ENCODE data around the gene CCNF.
A peak's percentile ranks its signal among the peaks of the same experiment; 100 is the strongest.

CCNF gene

DNA sequence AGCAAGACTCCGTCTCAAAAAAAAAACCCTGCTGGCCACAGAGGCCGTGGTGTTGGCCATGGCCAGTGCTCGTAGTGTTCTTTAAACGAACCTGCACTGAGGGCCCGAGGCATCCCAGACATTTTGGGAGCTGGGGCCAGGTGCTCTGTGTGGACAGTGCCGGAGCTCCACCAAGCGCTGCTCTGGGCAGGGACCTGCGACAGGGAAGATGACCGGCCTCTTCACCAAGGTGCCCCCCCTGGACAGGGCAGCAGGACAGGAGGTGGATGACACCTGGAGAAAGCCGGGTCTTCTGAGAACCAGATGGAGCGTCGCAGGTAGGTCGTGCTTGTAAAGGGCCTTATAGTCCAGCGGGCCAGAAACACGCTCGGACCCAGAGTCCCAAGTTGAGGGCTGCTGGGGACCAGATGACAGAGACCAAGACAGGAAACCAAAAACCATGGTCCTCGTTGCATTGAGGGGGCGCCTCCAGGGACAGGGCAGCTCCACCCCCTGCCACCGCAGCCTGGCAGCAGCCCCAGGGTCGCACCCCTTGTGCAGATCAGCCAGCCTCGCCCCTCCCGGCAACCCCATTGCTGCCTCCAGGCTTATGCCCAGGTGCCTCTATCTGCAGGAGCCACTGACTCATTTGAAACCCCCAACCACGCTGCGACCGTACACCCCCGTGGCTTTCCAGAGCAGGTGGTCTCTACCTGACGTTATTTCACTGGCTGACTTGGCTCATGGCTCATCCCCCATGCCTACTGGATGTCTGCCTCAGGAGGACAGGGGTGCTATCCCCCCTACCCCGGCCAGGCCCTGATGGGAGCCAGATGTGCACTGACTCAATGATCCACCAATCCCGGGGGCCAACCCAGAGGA, 37.6 kb downstream of the CCNF start:
- Histone ChIP-seq H3K27me3 (ENCODE audit: insufficient read depth, low read depth, severe bottlenecking) (no peaks in the 10 kb centered on the region), H3K9me3 (ENCODE audit: severe bottlenecking) (no peaks in the 10 kb centered on the region), H3K4me3 (ENCODE audit: low read depth, low read length) (peak overlapping the region; percentile 83), H3K36me3 (peaks cover 39% of the 10 kb centered on the region), H3K27ac (peak overlapping the region; percentile 100)
- TF ChIP-seq, protein P1, sequence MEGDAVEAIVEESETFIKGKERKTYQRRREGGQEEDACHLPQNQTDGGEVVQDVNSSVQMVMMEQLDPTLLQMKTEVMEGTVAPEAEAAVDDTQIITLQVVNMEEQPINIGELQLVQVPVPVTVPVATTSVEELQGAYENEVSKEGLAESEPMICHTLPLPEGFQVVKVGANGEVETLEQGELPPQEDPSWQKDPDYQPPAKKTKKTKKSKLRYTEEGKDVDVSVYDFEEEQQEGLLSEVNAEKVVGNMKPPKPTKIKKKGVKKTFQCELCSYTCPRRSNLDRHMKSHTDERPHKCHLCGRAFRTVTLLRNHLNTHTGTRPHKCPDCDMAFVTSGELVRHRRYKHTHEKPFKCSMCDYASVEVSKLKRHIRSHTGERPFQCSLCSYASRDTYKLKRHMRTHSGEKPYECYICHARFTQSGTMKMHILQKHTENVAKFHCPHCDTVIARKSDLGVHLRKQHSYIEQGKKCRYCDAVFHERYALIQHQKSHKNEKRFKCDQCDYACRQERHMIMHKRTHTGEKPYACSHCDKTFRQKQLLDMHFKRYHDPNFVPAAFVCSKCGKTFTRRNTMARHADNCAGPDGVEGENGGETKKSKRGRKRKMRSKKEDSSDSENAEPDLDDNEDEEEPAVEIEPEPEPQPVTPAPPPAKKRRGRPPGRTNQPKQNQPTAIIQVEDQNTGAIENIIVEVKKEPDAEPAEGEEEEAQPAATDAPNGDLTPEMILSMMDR (IDR thresholded peaks at IDR 0.05; ENCODE audit: low read depth, low read length) = no peak
- DNase-seq = no peak

DNA sequence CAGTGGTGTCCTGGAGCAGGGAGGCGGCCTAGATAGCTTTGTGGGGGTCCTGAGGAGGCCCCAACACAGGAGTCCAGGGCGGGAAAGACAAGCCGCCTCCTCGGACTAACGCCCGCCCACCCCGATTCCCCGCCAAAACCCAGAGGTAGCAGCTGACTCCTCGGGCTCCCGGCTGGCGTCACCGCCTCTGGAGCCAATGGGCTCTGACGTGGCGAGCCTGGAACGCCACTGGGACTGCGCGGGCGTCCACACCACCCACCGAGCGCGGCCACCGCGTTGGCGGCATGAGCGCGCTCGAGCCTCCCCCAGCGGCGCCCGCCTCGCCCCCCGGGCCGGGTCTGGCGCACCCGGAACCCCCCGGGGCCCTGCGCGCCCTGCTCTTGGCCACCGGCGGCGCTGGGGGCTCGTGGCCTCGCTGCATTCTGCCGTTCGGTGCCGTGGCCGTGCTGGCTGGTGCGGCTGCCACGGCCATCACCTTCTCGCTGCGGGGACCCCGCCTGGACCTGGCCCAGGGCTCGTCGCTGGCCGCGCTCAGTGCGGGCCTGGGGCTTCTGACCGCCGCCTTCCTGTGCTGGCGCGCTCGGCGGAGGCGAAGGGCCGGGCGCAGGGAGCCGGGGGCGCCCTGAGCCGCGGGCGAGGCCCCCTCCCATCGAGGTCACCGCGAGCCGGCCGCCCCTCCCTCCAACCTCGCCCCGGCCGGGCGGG, 38.4 kb downstream of the CCNF start:
- Histone ChIP-seq H3K4me3 (ENCODE audit: low read depth, low read length) (peak overlapping the region; percentile 83), H3K36me3 (peaks cover 31% of the 10 kb centered on the region), H3K9me3 (ENCODE audit: severe bottlenecking) (no peaks in the 10 kb centered on the region), H3K27me3 (ENCODE audit: insufficient read depth, low read depth, severe bottlenecking) (no peaks in the 10 kb centered on the region), H3K27ac (peak overlapping the region; percentile 100)
- peak; percentile 92 for DNase-seq
- TF ChIP-seq, protein P1 (IDR thresholded peaks at IDR 0.05; ENCODE audit: low read depth, low read length) = peak; percentile 8; the same call in 1 of the 2 replicates

DNA sequence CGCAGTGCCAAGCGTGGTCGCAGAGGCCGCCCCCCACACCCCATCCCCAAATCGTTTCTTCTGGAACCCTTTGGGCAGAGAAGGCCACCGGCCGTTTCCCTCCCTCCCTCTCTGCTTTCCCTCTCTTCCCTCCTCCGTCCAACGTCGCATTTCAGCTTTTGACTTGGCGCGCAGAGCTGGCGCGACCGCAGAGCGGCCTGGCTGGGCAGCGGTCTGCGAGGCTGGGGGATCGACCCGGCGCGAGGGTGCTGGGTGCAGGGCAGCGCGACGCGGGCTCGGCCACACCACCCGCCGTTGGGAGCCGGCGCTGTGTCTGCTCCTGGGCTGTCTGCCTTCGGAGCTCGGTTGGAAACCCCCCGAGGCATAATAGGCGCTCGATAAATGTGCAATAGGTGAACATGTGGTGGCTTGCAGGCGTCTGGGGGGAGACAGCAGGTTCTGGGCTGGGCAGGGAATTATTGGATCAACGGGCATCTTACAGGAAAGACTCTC, 39.0 kb downstream of the CCNF start:
- H3K9me3 ChIP-seq (ENCODE audit: severe bottlenecking) = no peaks in the 10 kb centered on the region
- H3K27ac ChIP-seq = peak overlapping the region; percentile 100
- H3K36me3 ChIP-seq = peaks cover 25% of the 10 kb centered on the region
- TF ChIP-seq, protein P1 (IDR thresholded peaks at IDR 0.05; ENCODE audit: low read depth, low read length) = no peak
- DNase-seq = no peak
- no peaks in the 10 kb centered on the region for H3K27me3 ChIP-seq (ENCODE audit: insufficient read depth, low read depth, severe bottlenecking)
- peak overlapping the region; percentile 83 for H3K4me3 ChIP-seq (ENCODE audit: low read depth, low read length)

DNA sequence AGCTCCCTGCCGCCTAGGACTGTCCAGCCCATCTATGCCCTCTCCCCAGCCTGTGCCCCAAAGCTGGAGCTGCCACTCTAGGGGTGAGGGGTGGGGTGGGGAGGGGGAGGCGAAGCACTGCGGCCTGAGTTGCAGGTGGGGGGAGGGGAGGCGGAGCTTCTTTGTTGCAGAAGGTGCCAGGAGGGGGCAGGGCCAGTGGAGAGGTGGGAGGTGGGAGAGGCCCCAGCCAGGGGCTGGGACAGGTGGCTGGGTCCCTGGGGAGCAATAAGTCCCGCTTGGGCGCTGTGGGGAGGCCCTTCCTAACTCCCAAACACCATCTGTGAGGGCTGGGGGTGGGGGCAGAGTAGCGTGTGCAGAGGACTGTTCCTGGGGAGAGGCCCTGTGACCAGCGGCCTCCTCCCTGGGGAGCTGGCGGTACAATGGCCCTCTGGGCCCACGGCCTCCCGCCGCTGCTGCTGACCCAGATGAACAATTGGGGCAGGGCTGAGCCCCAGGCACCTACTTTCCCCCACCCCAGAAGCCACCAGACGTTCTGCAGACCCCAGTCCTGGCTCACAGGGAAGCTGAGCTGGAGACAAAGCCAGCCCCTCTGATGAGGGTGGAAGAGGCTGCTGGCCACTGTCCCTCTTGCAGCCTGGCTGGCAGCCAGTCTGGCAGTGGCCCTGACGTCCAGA, 39.6 kb downstream of the CCNF start:
- TF ChIP-seq, protein P1 (IDR thresholded peaks at IDR 0.05; ENCODE audit: low read depth, low read length) = no peak
- peaks cover 21% of the 10 kb centered on the region for H3K36me3 ChIP-seq
- no peaks in the 10 kb centered on the region for H3K27me3 ChIP-seq (ENCODE audit: insufficient read depth, low read depth, severe bottlenecking)
- no peaks in the 10 kb centered on the region for H3K9me3 ChIP-seq (ENCODE audit: severe bottlenecking)
- peak; percentile 98 for DNase-seq
- H3K27ac ChIP-seq = peak overlapping the region; percentile 100
- H3K4me3 ChIP-seq (ENCODE audit: low read depth, low read length) = peak overlapping the region; percentile 83

DNA sequence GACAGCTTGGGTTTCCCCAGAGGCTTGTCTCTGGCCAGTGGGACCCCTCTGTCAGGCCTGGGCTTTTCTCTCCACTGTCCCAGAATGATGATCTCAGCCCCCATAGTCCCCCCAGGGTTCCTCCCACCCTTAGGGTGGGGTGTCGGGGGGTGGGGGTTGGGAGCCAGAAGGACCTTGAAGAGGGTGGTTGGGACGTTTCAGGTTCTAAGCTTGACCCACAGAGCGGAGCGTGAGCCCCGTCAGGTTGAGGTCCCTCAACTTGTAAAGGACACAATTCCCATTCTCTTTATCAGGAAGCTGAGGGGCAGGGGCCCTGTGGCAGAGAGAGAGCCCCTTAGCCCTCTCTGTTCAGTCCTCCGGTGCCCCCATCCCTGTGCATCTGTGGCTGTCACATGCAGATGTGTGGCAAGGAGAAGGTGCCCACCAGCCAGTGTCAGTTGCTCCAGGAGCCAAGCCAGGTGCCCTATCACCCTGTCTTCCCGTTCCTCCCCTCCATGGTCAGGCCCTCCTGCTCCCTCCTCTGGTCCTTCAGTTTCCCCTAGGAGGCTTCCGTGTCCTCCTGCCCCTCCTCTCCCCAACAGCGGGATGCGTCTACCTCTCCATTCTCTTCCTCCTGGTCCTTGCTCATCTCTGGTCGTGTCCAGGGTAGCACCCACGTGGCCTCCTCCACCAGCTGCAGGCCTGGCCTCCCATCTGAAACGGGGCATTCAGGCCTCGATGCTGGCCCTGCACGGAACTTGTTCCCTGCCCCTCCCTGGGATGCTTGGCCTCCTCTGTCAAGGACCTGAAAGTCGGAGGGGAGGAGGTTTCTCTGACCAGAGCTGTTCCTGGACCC, 40.4 kb downstream of the CCNF start:
- Histone ChIP-seq H3K4me3 (ENCODE audit: low read depth, low read length) (peak overlapping the region; percentile 83), H3K27ac (peak overlapping the region; percentile 100), H3K9me3 (ENCODE audit: severe bottlenecking) (no peaks in the 10 kb centered on the region), H3K27me3 (ENCODE audit: insufficient read depth, low read depth, severe bottlenecking) (no peaks in the 10 kb centered on the region), H3K36me3 (peaks cover 17% of the 10 kb centered on the region)
- DNase-seq = peak; percentile 33
- TF ChIP-seq, protein P1 (IDR thresholded peaks at IDR 0.05; ENCODE audit: low read depth, low read length) = 0 out of 2 replicates have a peak, but pooled peaks have one; percentile 1

Measured in WERI-Rb-1 (cell line).